ENCODE data around the gene PPM1K. TPM values are rescaled to one million over a fixed set of nuclear protein-coding genes. Genes with fewer than 3 reads are reported as not detected.

PPM1K gene
- total and polyA plus RNA-seq, 2 donors (not counting 3 experiments of a cell fraction or from before 2014, with no cell fraction given) = 4.0 to 8.6 TPM

- Histone ChIP-seq H3K9ac (replicated peaks; ENCODE audit: extremely low read depth, insufficient read depth, low read length) (no peak overlapping the region), H3K4me1 (ENCODE audit: control insufficient read depth, extremely low read depth, insufficient read depth, low read length) (peaks cover 26% of the 10 kb centered on the region), H3K27ac (ENCODE audit: insufficient read depth, low read depth, low read length) (peak overlapping the region; percentile 95), H3K9me3 (replicated peaks; ENCODE audit: control insufficient read depth, insufficient read depth, low read length) (no peaks in the 10 kb centered on the region), H3K4me3 (replicated peaks in 1 of 3; ENCODE audit: insufficient read depth in 1 of 3, low read depth in 1 of 3, low read length in 3 of 3) (no peak overlapping the region), H3K9me1 (replicated peaks; ENCODE audit: control insufficient read depth, extremely low read depth, insufficient read depth, low read length) (no peaks in the 10 kb centered on the region), H4K20me1 (replicated peaks; ENCODE audit: control insufficient read depth, extremely low read depth, insufficient read depth, low read length) (no peaks in the 10 kb centered on the region), H3K79me2 (ENCODE audit: control insufficient read depth, insufficient read depth, low read length) (no peaks in the 10 kb centered on the region), H3K4me2 (ENCODE audit: insufficient read depth, low read length) (no peak overlapping the region), H3K36me3 (ENCODE audit: control insufficient read depth in 2 of 2, extremely low read depth in 1 of 2, insufficient read depth in 2 of 2, low read length in 2 of 2) (no peaks in the 10 kb centered on the region), H3K27me3 (ENCODE audit: control insufficient read depth in 2 of 2, insufficient read depth in 2 of 2, low read length in 2 of 2) (no peaks in the 10 kb centered on the region), H2AFZ (ENCODE audit: low read depth, low read length) (no peak overlapping the region)
- CTCF ChIA-PET = interaction anchor here (1.1 to 1.4 kb wide), 2 partner anchors 58 to 289 kb away, joined by 4 to 13 read pairs; partner anchors contain the start of gene PPM1K
- POLR2A ChIA-PET = no interaction called here
- intact Hi-C loops (cut with micrococcal nuclease) = no loop called here
- TF ChIP-seq EZH2 (IDR thresholded peaks at IDR 0.05; ENCODE audit: borderline replicate concordance, low read depth, low read length, severe bottlenecking) = no peak
- no peak for TF ChIP-seq POLR2A (IDR thresholded peaks at IDR 0.05; ENCODE audit: low read depth, low read length)
- TF ChIP-seq CTCF (IDR thresholded peaks at IDR 0.05; ENCODE audit: extremely low read depth in 1 of 2, insufficient read depth in 1 of 2, low read depth in 1 of 2, low read length in 2 of 2) = no peak
- TF ChIP-seq MYC (IDR thresholded peaks at IDR 0.05; ENCODE audit: low read depth, low read length) = no peak
- TF ChIP-seq MAX (IDR thresholded peaks at IDR 0.05; ENCODE audit: insufficient read depth, insufficient read length) = no peak
- no peak for TF ChIP-seq POLR2AphosphoS5 (IDR thresholded peaks at IDR 0.05; ENCODE audit: insufficient read depth, low read depth, low read length)
- no peak for TF ChIP-seq GATA2 (IDR thresholded peaks at IDR 0.05; ENCODE audit: insufficient read depth, insufficient read length, low read depth, low read length)
- no peak for TF ChIP-seq FOS (IDR thresholded peaks at IDR 0.05; ENCODE audit: borderline replicate concordance, insufficient read depth, low read length)
- TF ChIP-seq JUN (IDR thresholded peaks at IDR 0.05; ENCODE audit: borderline replicate concordance, insufficient read depth, insufficient read length, low read depth) = no peak
- FAIRE-seq (no peak), DNase-seq (ENCODE audit: low read depth, low spot score) (no peak)
- no TSS peak for BruUV-seq (replicated peaks)
- dilution Hi-C loops (cut with MboI; ENCODE audit: extremely low pct_ligation_motif_present, low sequenced_read_pairs) = no loop called here
These were observed 58.2 kb downstream of the PPM1K start for GRCh38 chr4:88226143-88226542.
